ENCODE results near the gene SAMD14. TPM values are rescaled to one million over a fixed set of nuclear protein-coding genes. Genes with fewer than 3 reads are reported as not detected.
A peak's percentile ranks its signal among the peaks of the same experiment; 100 is the strongest.

SAMD14 gene
- total and polyA plus RNA-seq, 7 experiments from 2014 or later = 0.70 to 0.78 TPM; not detected in 5

DNA sequence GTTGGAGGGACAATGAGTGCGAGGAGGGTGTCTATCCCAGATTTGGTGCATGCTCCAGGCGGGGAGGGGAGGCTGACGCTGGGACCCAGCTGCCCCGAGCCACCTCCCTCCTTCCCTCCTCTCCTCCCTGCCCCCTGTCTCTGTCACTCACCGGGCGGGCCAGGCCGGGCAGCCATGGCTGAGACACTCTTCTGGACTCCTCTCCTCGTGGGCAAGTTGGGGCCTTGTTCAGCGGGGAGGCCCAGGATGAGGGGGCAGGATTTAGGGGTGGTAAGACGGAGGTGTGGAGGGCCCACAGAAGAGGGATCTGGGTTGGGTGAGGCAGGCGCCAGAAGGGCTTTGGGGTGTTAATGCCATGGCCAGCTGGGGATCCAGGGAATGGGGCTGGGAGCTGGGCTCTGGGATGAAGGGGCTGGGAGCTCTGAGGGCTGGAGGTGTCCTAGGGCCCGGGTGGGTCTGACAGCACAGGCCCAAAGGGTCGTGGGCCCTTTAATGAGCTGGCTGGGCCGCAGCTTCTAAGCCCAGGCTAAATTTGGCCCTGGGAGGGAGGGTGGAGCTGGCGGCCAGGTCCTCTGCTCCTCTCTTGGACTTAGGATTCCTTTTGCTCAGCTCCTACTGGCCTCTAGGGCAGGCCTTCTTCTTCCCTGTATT, 36.0 kb upstream of the SAMD14 start, which contains the start of gene SGCA:
Gene SGCA (plus strand): TSS at position 139 of the 651 bp plus-strand sequence. CDS start 36 bp downstream, at position 175.
- CTCF ChIA-PET = interaction anchor here (0.8 to 2.1 kb wide), 4 partner anchors 8 to 27 kb away, joined by 3 to 13 read pairs (median 6); partner anchors contain the start of gene PPP1R9B
- peaks cover 0 to 7% (median 0%) of the 10 kb centered on the region in 11 donors for H3K9me3 Mint-ChIP-seq
- intact Hi-C loops (cut with micrococcal nuclease) = no loop called here

DNA sequence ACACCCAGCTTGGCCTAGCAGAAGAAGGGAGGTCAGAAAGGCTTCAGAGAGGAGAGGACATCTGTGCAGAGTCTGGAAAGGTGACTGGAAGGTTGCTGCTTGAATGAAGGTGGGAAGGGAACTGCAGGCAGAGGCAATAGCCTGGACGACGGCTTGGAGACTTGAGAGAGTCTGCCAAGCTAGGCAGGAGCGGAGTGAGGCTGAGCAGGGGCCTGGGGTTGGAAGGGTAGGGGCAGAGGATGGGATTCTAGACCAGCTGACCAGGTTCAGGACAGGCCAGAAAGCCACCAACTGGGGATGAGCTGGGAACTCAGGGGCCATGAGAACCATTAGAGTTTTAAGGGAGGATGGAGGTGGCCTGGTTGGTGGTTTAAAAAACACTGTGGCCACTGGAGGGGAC, 35.5 kb upstream of the SAMD14 start:
- intact Hi-C loops (cut with micrococcal nuclease) = no loop called here
- Mint-ChIP-seq H3K36me3 (peaks cover 0 to 7% (median 0%) of the 10 kb centered on the region in 5 donors), H3K4me3 (no peak overlapping the region), H3K27ac (peak overlapping the region in 5 of 9 donors; percentile 14 to 70 (median 55)), H3K27me3 (peaks cover 0 to 6% (median 0%) of the 10 kb centered on the region in 5 donors), H3K4me1 (peaks cover 32 to 42% (median 38%) of the 10 kb centered on the region in 7 donors), H3K9me3 (peaks cover 0 to 7% (median 0%) of the 10 kb centered on the region in 11 donors)
- Histone ChIP-seq H3K4me1 (ENCODE audit: control insufficient read depth in 2 of 2, insufficient read depth in 2 of 2, low read length in 2 of 2) (peaks cover 22 to 31% of the 10 kb centered on the region in 2 donors), H3K4me3 (ENCODE audit: low read length) (no peak overlapping the region), H3K27me3 (ENCODE audit: control insufficient read depth in 2 of 2, insufficient read depth in 2 of 2, low read length in 2 of 2) (no peaks in the 10 kb centered on the region), H3K36me3 (ENCODE audit: control insufficient read depth in 2 of 3, insufficient read depth in 3 of 3, low read length in 3 of 3) (no peaks in the 10 kb centered on the region), H3K27ac (ENCODE audit: low read depth, low read length) (no peak overlapping the region), H3K9me3 (ENCODE audit: control insufficient read depth in 2 of 3, low read length in 3 of 3) (no peaks in the 10 kb centered on the region)
- ChIA-PET POLR2A (interaction anchor here (0.6 kb wide), 1 partner anchor 15 kb away, joined by 3 read pairs; the partner anchor contains the start of gene PPP1R9B), CTCF (interaction anchor here (1.2 to 2.1 kb wide), 3 partner anchors 9 to 15 kb away, joined by 4 to 13 read pairs (median 7); partner anchors contain the start of gene PPP1R9B)
- DNase-seq (no peak), ATAC-seq (no peak)

More for the DNA sequence above, 36.0 kb upstream of the SAMD14 start, which contains the start of gene SGCA:
- POLR2A ChIA-PET = no interaction called here
- Histone ChIP-seq H3K27ac (ENCODE audit: low read depth, low read length) (no peak within 1 kb of the TSS), H3K4me3 (ENCODE audit: low read length) (no peak within 1 kb of the TSS), H3K9me3 (ENCODE audit: control insufficient read depth in 2 of 3, low read length in 3 of 3) (no peaks in the 10 kb centered on the region), H3K27me3 (ENCODE audit: control insufficient read depth in 2 of 2, insufficient read depth in 2 of 2, low read length in 2 of 2) (no peaks in the 10 kb centered on the region), H3K4me1 (ENCODE audit: control insufficient read depth in 2 of 2, insufficient read depth in 2 of 2, low read length in 2 of 2) (peaks cover 19 to 30% of the 10 kb centered on the region in 2 donors), H3K36me3 (ENCODE audit: control insufficient read depth in 2 of 3, insufficient read depth in 3 of 3, low read length in 3 of 3) (no peaks in the 10 kb centered on the region)
- Mint-ChIP-seq H3K4me1 (peaks cover 28 to 37% (median 34%) of the 10 kb centered on the region in 7 donors), H3K36me3 (peaks cover 0 to 7% (median 0%) of the 10 kb centered on the region in 5 donors), H3K27ac (peak within 1 kb of the TSS in 6 of 9 donors; percentile 14 to 93 (median 56)), H3K4me3 (no peak within 1 kb of the TSS), H3K27me3 (peaks cover 0 to under 1% (median 0%) of the 10 kb centered on the region in 5 donors)
- no peak for DNase-seq
- ATAC-seq = no peak

DNA sequence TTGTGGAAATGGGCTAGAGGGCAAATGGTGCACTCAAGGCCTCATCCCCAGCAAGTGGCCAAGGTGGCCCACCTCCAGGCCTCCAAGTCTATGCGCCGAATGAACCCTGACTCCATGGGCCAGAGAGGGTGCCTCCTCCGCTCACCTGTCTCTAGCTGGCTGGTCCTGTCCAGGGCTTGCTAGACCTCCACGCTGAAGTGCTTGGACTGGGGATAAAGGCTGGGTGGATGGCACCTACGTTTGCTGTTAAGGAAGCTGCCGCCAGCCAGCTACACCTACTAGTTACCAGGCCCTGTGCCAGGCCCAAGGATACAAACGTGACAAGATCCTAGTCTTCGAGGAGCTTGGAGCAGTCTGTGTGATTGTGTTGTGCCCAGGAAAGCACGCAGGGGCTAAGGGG, 35.1 kb upstream of the SAMD14 start:
- CTCF ChIA-PET = interaction anchor here (2.0 to 2.1 kb wide), 2 partner anchors 9 to 14 kb away, joined by 7 to 13 read pairs; partner anchors contain the start of gene PPP1R9B

DNA sequence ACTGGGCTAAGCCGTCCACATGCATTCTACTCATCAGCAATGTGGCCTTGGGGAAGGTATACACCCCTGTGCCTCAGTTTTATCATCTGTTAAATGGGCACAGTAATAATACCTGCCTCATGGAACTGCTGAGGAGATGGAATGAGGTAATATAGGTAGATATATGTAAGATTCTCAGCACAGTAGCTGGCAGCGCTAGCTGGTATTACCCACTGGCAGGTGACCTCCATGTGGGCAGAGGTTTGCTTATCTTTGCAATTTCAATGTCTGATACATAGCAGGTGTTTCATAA, 34.7 kb upstream of the SAMD14 start:
- Histone ChIP-seq H3K9me3 (ENCODE audit: control insufficient read depth in 2 of 3, low read length in 3 of 3) (no peaks in the 10 kb centered on the region), H3K4me1 (ENCODE audit: control insufficient read depth in 2 of 2, insufficient read depth in 2 of 2, low read length in 2 of 2) (peaks cover 22 to 31% of the 10 kb centered on the region in 2 donors), H3K4me3 (ENCODE audit: low read length) (no peak overlapping the region), H3K36me3 (ENCODE audit: control insufficient read depth in 2 of 3, insufficient read depth in 3 of 3, low read length in 3 of 3) (no peaks in the 10 kb centered on the region), H3K27ac (ENCODE audit: low read depth, low read length) (no peak overlapping the region), H3K27me3 (ENCODE audit: control insufficient read depth in 2 of 2, insufficient read depth in 2 of 2, low read length in 2 of 2) (no peaks in the 10 kb centered on the region)
- H3K27ac Mint-ChIP-seq = peak overlapping the region in 2 of 9 donors; percentile 62 to 93
- intact Hi-C loops (cut with micrococcal nuclease) = no loop called here
- ChIA-PET CTCF (interaction anchor here (2.0 to 2.1 kb wide), 2 partner anchors 9 to 14 kb away, joined by 7 to 13 read pairs; partner anchors contain the start of gene PPP1R9B), POLR2A (no interaction called here)
- H3K27me3 Mint-ChIP-seq = peaks cover 0 to 12% (median 0%) of the 10 kb centered on the region in 5 donors
- peaks cover 32 to 42% (median 38%) of the 10 kb centered on the region in 7 donors for H3K4me1 Mint-ChIP-seq
- H3K9me3 Mint-ChIP-seq = peaks cover 0 to 7% (median 0%) of the 10 kb centered on the region in 11 donors
- DNase-seq = no peak
- no peak overlapping the region for H3K4me3 Mint-ChIP-seq
- H3K36me3 Mint-ChIP-seq = peaks cover 0 to 7% (median 0%) of the 10 kb centered on the region in 5 donors
- no peak for ATAC-seq

More for the DNA sequence above, 35.1 kb upstream of the SAMD14 start:
- H3K4me1 ChIP-seq (ENCODE audit: control insufficient read depth in 2 of 2, insufficient read depth in 2 of 2, low read length in 2 of 2) = peaks cover 22 to 31% of the 10 kb centered on the region in 2 donors
- POLR2A ChIA-PET = interaction anchor here (0.6 kb wide), 1 partner anchor 14 kb away, joined by 3 read pairs; the partner anchor contains the start of gene PPP1R9B
- no peak overlapping the region for H3K4me3 ChIP-seq (ENCODE audit: low read length)
- Mint-ChIP-seq H3K4me3 (no peak overlapping the region), H3K27me3 (peaks cover 0 to 8% (median 0%) of the 10 kb centered on the region in 5 donors), H3K4me1 (peaks cover 32 to 42% (median 38%) of the 10 kb centered on the region in 7 donors), H3K9me3 (peaks cover 0 to 7% (median 0%) of the 10 kb centered on the region in 11 donors), H3K36me3 (peaks cover 0 to 7% (median 0%) of the 10 kb centered on the region in 5 donors), H3K27ac (peak overlapping the region in 5 of 9 donors; percentile 14 to 93 (median 58))
- no peaks in the 10 kb centered on the region for H3K36me3 ChIP-seq (ENCODE audit: control insufficient read depth in 2 of 3, insufficient read depth in 3 of 3, low read length in 3 of 3)
- no peak for ATAC-seq
- H3K27me3 ChIP-seq (ENCODE audit: control insufficient read depth in 2 of 2, insufficient read depth in 2 of 2, low read length in 2 of 2) = no peaks in the 10 kb centered on the region
- no peak for DNase-seq
- intact Hi-C loops (cut with micrococcal nuclease) = no loop called here
- no peak overlapping the region for H3K27ac ChIP-seq (ENCODE audit: low read depth, low read length)
- no peaks in the 10 kb centered on the region for H3K9me3 ChIP-seq (ENCODE audit: control insufficient read depth in 2 of 3, low read length in 3 of 3)

DNA sequence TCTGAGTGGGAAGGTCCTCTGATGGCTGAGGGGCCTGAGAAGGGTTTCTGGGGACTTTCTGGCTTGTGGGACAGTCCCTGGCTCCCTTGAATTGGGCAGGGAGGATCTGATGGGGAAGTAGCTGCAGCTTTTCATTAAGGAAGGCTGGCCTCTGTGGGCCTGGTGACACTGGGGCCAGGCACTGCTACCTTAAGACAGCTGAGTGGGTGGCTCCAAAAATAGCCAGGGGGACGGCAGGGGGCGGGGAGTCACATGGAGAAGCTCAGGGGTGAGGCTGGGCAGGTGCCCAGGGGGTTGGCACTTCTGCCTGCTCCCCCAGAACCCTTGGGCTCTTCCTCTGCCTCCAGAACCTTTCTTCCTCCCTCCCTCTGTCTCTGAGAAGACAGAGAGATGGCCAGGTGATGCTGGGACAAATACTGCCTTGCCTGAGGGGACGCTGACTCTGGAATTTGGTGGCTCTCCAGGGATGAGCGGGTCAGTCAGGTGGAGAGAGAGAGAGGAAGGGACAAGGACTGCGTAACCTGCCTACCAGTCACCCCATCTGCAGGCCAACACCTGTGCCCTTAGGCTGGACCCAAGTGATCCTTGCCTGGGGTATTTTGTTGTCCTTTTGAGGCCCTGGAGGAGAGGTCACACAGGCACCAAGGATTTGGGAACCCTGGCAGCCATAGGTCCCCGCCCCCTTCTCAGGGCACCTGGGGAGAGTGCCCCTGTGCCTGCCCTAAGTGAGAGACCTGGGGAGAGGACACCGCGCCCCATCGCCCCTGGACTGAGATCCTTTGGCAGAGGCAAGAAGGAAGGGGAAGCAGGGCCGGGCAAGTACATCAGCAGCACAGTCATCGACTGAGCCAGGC, 34.1 kb upstream of the SAMD14 start:
- CTCF ChIA-PET = interaction anchor here (1.0 kb wide), 1 partner anchor 25 kb away, joined by 7 read pairs; no protein-coding TSS in a partner anchor
- peaks cover 0 to 7% (median 0%) of the 10 kb centered on the region in 5 donors for H3K36me3 Mint-ChIP-seq
- H3K27ac Mint-ChIP-seq = peak overlapping the region in 5 of 9 donors; percentile 4 to 93 (median 55)
- Histone ChIP-seq H3K4me3 (ENCODE audit: low read length) (no peak overlapping the region), H3K9me3 (ENCODE audit: control insufficient read depth in 2 of 3, low read length in 3 of 3) (no peaks in the 10 kb centered on the region), H3K27ac (ENCODE audit: low read depth, low read length) (no peak overlapping the region), H3K36me3 (ENCODE audit: control insufficient read depth in 2 of 3, insufficient read depth in 3 of 3, low read length in 3 of 3) (no peaks in the 10 kb centered on the region), H3K27me3 (ENCODE audit: control insufficient read depth in 2 of 2, insufficient read depth in 2 of 2, low read length in 2 of 2) (no peaks in the 10 kb centered on the region), H3K4me1 (ENCODE audit: control insufficient read depth in 2 of 2, insufficient read depth in 2 of 2, low read length in 2 of 2) (peaks cover 22 to 29% of the 10 kb centered on the region in 2 donors)
- DNase-seq (no peak), ATAC-seq (no peak)
- peaks cover 0 to 7% (median 0%) of the 10 kb centered on the region in 11 donors for H3K9me3 Mint-ChIP-seq
- POLR2A ChIA-PET = interaction anchor here (0.5 to 1.0 kb wide), 2 partner anchors 25 to 72 kb away, joined by 3 read pairs; no protein-coding TSS in a partner anchor
- H3K4me3 Mint-ChIP-seq = no peak overlapping the region
- H3K27me3 Mint-ChIP-seq = peaks cover 0 to 12% (median 0%) of the 10 kb centered on the region in 5 donors
- peaks cover 27 to 36% (median 33%) of the 10 kb centered on the region in 7 donors for H3K4me1 Mint-ChIP-seq
- intact Hi-C loops (cut with micrococcal nuclease) = no loop called here

Data from naive thymus-derived CD4-positive, alpha-beta T cell (primary cell).